HG02870 (cell line): ENCODE data around the gene STK25.
"Not testable (repeated sequence)": the region's sequence is repeated elsewhere in the genome, so short reads cannot be mapped to it uniquely, and the experiment has no call there.

ENCODE experiments used
- ATAC-seq: cut with Tn5 transposase; IDR thresholded peaks from one replicate; pipeline ENCODE4 v1.9.1; 2021; ENCODE audit warnings: mild to moderate bottlenecking, moderate library complexity; ENCODE audit not compliant: unreplicated experiment

The STK25 gene

DNA sequence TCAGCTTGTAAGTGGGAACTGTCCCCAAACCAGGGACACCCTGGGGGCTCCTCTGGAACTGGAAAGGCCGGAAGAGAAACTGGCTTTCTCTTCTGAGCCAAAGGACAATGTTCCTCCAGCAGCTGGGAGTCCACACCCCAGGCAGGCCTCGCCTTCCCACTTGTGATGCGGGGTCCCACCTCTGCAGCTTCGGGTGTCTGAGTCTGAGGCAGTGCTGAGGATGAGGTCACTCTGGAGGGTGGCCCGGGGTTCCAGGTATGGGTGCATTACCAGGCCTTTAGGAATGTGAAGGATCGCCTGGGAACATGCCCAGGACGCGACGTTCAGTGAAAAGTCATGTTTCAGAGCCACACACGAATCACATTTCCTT is 32.0 kb upstream of the STK25 start:
- ATAC-seq, result no peak

DNA sequence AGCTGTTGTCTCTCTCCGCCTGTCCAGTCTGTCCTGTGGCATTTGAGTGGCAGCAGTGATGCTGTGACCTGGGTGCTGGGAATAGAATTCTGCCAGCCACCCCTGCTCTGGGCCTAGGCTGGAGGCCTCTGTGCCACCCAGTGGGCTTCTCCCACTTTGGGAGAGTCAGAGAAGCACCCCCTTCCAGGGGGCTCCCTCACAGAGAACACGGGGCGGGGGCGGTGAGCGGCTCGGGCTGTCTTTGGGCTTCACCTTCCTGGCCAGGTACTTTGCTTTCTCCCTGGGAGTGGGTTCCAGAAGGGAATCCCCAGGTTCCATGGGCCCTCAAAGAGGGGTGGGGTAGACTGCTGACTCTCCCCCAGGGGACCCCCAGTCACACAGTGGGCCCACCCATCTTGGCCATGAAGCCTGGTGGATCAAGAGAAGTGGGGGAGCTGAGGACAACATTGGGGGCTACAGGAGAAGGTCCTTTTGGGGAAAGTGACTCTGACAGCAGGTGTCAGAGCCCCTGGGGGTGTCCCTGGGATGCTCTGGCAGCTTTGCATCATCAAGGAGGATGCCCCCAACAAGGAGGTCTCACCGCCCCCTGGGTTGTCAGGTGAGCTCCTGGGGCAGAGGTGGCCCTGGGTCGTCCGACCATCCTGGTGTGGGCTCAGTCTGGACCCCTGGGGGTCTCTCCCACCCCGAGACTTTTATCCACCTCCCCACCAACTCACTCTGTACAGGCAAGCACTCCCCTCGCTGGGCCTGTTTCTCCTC is 31.4 kb upstream of the STK25 start:
- no peak for ATAC-seq

DNA sequence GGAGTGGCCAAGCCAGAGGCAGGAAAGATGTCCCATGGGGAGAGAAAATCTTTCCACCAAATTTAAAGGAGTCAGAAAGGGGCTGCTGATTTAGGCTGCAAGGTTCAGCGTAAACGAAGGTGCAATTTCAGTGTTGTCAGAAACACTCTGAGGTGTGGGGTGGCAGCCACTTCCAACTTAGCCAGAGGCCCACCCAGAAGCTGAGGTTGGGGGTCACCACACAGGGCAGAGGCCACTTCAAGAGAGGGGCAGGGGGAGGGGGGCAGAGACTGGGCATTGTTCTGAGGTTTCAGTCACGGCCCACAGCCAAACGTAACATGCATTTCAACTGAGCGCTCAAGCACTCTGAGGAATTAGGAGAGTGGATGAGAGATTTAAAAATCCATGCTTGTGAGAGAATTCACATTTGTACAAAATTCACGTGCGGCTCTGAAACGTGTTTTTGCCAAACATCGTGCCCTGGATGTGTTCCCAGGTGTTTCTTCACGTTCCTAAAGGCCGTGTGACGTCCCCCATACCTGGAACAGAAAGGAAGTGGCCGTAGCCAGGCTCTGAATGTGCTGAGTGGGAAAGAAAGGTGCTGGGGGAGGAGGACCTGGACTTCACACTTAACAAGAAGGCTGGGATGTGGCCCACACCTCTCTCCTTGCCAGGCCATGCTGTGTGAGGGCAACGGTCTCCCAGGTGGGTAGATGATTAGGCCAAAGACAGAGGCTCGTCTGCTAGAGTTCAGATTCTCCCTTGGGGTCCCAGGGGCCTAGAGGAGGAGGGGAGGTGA is 30.6 kb upstream of the STK25 start:
- ATAC-seq, result no peak

DNA sequence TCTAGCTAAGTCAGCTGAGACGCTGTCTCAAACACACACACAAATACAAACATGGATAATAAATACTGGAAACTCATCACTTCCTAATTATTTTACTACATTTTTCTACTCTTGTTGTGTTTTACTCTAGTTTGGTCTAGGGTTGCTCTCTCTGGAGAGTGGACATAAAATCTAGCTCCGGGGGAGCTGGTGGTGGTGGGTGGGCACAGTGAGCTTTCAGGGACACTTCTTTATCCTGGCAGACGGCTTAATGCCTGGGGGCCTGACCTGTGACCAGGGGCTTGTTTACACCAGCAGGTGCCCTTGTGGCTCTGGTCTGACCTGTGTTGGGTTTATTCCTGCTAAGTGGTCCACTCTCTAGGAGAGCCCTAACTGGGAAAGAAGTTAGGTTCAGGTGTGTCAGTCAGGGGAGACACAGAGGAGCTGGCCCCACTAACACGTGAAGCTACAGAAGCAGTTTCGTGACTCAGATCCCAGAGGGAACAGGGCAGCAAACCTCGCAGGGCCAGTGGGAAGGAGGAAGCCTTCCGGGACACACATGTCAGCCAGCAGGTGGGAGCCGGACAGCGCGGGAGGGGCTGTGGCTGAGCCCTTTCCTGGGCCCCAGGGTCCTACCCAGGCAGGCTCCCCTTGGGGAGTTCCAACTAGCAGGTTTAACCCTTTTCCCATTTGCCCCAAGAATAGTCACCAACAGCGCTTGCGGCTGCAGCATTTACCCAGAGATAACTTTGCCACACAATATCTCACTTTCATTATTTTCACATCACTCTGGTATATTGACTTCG is 27.7 kb upstream of the STK25 start:
- ATAC-seq, result no peak

DNA sequence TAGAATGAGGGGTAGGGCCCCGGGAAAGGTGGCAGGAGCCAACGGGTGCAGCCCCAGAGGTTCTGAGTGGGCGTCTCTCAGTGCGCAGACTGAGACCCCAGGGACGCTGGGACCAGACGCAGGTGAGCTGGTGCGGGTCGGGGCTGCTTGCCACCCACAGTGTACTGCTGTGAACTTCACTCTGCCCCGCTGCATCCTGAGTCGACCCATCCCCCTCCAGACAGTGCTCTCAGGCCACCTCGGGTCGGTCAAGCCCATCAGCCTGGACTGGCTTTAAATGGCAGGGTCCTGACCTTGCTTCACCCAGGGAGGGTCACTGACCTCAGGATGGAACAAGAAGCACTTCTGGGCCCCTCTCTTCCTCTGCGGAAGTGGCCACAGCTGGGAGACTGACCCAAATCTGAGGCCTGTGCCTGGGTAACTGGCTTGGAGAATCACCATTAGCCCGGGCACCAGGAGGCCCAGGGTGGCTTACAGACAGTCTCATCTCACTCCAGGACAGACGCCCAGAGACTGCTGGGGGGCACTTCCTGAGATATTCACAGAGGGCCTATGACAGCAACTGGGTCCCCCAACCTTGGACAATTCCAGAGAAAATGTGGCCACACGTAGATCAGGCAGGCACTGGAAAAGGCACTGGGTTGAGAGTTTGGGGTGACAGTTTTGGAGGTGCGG is 26.5 kb upstream of the STK25 start:
- no peak for ATAC-seq

GRCh38 chr2:241534293-241534692 is 25.9 kb upstream of the STK25 start:
- no peak for ATAC-seq

DNA sequence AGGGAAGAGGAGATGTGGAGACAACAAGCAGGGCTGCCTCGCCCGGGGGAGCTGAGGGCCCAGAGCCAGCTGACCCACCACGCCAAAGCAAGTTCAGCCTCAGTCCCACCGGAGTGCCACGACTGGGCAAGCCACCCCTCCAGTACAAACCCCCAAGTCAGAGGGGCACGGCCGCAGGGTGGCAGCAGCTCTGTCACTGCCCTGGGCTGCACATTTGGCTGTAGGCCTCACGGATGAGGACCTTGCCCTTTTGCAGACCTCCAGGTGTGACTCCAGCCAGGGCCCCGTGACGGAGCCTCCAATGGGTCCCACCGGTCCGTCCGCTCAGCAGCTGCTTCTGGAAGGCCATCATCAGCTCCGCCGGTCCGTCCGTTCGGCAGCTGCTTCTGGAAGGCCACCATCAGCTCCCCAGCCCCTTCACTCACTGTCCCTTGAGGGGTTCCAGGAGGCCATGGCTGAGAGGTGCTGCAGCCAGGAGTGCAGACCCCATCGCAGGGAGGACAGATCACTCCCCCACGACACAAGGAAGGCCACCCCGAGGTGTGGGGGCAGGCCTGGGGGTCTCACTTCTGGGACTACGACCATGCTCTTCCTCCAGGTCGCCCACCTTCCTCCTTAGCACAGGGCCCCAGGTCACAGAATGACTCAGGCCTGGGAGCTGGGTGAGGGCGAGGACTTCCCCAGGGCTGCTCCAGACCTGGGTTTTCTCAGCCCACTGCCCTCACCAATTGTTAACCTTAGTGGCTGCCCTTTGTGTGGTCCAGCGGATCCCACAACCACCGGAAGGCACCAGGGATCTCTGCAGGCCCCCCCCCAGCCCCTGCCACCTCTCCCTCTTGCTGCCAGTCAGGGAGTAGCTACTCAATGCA is 24.6 kb upstream of the STK25 start:
- no peak for ATAC-seq

DNA sequence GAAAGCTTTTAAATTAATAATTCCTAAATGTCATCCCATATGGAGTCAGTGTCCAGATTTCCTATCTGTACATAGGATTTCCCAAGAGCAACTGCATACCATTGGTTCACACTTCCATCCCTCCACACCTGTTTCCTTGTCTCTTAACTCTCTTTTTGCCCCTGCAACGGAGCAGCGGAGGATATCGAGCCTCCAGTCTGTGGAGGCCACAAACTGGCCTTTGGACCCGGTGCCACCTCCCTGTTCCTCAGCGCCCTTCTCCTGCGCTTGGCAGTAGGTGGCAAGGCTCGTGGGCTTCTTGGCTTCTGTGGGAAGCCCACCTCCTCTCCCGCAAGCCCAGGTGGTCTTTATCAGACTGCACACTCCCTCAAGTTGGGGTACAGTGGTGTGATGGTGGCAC is 23.8 kb upstream of the STK25 start:
- ATAC-seq, result no peak

GRCh38 chr2:241531161-241531722 is 22.9 kb upstream of the STK25 start:
- no peak for ATAC-seq

- no peak for ATAC-seq
Observed at GRCh38 chr2:241530571-241530970, 22.2 kb upstream of the STK25 start.

- not testable (repeated sequence) for ATAC-seq
Observed at GRCh38 chr2:241525818-241526780, 17.7 kb upstream of the STK25 start.

DNA sequence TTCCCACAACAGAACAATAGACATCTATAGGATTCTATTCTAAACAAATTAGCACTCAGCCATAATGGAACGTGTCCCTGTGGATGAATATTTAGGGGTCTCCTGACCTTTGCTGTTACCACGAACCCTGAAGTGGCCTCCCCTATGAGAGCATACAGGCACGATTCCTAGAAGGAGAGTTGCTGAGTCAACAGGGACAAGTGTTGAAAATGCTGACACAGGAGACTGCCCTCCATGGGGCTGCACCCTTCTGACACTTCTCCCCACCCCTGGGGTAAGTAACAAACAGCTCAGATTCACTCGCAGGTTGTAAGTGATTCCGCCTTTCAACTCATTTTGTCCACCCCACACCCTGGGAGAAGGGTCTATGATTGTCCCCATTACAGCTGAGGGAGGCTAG is 14.1 kb upstream of the STK25 start:
- no peak for ATAC-seq

GRCh38 chr2:241519669-241520068 is 11.3 kb upstream of the STK25 start:
- no peak for ATAC-seq

DNA sequence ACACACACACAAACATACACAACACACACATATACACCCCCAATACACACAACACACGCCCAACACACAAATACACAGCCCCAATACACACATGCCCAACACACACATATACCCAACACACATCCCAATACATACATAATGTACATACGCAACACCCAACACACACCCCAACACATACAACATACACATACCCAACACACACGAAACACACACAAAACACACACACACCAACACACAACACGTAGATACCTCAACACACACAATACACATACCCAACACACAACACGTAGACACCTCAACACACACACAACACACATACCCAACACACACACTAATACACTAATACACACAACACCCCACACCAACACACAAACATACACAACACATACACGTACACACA is 8.9 kb upstream of the STK25 start:
- no peak for ATAC-seq

GRCh38 chr2:241516520-241516965 is 8.2 kb upstream of the STK25 start:
- ATAC-seq, result no peak

DNA sequence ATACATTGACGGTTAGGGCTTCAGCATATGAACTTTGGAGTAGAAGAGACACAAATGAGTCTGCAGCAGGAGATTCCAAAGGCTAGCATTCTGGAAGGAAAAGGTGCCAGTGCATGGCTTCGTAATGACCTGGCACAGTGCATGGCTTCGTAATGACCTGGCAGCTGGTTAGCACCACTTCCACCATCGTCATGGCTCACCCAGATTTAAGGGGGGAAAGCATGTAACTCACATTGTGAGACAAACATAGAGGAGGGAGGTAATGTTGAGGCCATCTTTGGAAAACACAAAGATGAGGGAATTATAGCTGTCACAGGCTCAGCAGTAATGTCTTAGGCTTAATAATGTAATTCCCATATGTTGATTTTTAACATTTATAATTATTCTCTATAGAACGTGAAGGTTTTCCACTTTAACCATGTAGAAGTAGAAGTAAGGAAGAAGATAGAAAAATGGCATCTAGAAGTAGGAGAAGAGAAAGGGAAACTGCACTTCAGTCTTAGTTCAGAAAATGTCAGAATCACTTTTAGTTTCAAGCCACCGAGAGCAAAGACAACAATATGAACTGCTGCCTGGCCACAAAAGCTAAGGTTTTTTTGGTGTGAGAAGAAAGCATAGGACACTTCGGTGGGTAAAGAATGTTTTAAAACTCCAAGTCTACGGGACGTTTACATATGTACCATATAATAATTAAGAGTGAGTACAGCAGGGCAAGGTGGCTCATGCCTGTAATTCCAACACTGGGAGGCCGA is 6.8 kb upstream of the STK25 start:
- no peak for ATAC-seq

GRCh38 chr2:241514553-241514952 is 6.2 kb upstream of the STK25 start:
- no peak for ATAC-seq
